LHCN-M2 (cell line): ENCODE data around the gene OMP. TPM values are rescaled to one million over a fixed set of nuclear protein-coding genes. Genes with fewer than 3 reads are reported as not detected.
A peak's percentile ranks its signal among the peaks of the same experiment; 100 is the strongest.

ENCODE experiments used
- DNase-seq: peaks from one replicate; pipeline ENCODE4 v3.0.0-alpha.2; 2012; ENCODE audit warnings: low read depth
- total RNA-seq: library from RNA; depleted of rRNA; stranded (reverse); fragments of >200 nt; gene quantifications from 2 replicates; pipeline ENCODE4 v1.2.3, GENCODE V29; 2014

Gene OMP
- total RNA-seq, 1 experiment from 2014 or later, result 0.57 TPM

DNA sequence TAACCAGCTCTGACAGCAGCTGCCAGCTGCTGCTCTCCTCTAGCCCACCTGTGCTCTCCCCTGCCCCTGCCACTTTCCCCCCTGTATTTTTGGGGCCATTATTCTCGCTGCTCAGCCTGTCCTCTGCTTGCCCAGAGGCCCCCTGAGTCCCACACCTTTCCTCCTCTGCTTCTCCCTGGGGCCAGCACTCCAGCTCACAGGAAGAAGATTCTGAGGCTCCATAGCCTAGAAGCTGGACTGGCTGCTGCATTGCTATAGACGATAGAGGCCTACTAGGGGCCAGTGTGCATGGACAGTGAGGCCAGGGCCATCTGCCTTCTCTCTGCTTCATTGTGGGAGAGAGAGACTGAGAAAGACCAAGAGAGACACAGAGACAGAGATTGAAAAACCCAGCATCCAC is 679 bp downstream of the OMP start:
- DNase-seq, result no peak

DNA sequence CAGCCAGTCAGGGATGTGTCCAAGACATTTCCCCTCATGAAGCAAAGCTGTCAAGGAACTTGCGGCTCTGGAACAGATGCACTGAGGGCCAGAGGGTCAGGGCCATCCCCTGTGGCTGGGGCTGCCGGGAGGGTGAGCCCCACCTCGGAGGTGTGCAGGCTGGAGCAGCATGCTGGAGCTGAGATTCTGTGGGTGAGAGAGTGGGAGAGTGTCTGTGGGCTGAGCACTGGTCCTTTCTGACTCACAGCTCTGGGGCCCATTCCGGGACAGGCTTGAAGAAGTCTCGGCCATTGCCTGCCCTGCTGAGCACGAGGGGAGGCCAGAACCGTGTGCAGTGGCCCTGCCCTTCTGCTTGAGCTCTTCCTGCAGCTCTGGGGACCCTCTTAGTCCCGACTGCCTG is 2.1 kb downstream of the OMP start:
- no peak for DNase-seq

DNA sequence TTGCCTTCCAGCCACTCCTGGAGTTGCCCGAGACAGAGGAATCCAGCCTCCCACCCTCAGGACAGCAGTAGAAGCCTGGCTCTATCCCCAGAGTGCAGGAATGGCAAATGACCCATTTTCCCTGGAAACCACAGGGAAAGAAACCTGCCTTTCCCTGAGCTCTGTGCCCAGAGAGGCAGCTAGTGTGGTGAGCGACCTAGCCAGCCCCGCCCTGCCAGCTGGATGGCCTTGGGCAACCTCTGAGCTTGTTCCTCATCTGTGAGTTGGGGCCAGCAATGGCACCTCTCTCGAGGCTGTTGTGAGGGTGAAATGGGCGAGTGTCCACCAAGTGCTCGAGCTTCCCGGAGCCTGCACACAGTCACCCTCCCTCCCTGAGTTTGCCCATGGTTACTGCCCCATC is 3.7 kb downstream of the OMP start:
- DNase-seq, result peak; percentile 42

DNA sequence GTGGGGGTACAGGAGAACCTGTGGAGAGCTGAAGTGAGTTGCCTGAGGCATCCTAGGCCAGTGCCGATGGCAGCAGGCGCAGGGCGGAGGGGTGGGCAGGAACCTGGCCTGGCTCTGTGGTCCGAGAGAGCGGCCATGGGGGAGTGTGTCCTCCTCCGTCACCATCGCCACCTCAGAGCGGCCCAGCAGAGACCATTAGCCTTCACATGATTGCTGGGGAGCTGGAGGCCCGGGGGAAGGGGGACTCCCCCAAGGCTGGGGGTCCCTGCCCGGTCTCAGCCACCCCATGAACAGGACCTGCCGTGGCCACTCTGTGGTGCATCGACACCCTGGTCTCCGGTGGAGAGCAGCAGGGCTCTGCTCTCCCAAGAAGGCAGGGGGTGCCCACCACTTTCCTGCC is 4.1 kb downstream of the OMP start:
- DNase-seq, result no peak

DNA sequence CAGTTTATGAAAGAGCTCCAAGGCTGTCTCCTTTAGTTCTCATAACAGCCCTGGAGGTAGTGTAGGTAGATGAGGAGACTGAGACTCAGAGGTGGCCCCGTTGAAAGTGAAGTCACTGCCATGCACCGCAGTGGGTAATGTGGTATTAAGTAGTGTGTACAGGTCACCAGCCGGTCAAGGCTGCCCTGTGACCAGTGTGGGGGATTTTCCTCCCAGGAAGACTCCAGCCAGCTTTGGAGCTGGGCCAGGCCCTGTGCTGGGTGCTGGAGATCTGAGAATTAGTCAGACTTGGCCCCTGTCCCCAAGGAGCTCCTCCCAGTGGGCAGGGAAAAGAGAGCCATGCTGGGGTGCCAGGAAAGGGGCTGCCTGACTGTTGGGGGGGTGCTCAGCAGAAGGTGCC is 5.3 kb downstream of the OMP start:
- peak; percentile 93 for DNase-seq

DNA sequence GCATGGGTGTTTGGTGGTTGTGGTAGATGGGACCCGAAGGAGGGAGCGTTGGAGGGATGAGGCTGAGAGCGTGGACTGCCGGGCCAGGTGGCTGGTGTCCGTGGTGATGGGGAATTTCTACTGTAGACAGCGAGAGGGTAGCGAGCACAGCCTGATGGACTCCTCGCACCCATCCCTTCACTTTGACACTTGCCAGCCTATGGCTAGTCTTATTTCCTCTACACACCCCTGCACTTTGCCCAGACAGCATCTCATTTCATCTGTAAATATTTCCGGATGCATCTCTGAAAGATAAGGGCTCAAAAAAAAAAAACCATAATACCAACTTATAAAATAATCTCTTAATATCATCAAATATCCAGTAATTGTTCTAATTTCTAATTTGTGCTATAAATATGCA is 5.8 kb downstream of the OMP start:
- no peak for DNase-seq

DNA sequence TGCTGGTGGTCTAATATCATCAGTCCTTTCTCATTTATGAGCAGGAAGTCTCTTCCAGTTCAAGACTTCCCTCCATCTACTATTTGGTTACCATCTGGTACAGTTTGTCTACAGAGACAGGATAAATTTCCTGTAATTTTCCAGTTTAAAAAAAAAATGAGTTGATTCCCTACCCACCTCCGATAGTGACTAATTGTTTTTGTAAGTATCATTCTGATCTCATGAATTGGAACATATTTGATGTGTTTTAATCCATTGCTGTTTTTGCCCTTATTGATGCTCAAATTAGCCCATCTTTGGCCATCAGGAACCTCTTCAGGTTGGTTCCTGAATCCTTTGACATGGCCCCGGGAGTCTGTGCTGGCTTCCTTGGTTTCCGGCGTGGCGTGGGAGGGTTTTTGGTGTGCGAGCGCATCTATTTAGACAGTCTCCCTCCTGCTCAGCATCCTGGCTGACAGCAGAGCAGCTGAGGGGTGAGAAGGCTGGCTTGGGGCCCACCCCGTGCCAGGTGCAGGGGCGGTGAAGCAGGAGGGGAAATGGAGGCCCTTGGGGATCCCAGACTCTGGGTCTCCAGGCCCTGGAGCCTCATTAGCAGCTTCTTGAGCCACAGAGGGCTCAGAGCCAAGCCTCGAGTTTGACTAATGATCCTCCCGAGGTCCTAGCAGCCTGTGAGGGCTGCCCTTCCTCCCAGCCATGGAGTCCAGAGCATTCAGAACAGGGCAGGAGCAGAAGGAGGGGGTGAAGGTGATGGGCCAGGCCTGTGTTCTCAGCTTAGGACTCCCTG is 6.8 kb downstream of the OMP start:
- peak; percentile 92 for DNase-seq

DNA sequence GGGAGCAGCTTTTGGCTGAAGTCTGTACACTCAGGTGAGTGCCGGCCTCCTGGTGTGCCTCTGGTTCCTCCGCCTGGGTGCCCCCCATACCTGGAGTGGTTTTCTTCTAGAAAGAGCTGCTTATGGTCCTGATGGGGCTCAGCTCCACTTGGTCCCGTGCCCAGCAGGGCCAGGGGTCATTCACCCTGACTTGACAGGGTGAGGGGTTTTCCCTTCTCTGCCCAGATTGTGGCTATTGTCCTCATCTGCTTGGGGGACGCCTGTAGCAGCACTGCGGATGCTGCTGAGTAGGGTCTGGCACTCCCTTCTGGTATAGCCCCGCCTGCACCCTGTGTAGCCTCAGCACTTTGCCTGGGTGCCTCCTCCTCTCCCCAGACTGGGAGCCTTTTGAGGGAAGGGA is 8.2 kb downstream of the OMP start:
- no peak for DNase-seq

DNA sequence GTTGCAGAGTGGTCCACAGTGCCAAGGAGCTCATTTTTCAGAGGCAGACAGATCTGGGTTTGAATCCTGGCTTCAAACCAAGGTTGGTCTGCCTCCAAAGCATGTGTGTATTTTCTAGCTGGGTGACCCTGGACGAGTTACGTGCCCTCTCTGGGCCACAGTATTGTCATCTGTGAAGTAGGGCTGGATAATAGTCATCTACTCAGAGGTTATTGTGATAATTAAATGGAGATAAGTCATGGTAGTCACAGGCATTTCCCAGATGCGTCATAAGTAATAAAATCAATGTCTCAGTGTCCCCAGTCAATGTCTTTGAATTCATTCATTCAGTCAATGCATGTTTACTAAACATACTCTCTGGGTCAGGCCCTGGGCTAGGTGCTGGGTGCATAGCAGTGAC is 8.6 kb downstream of the OMP start:
- DNase-seq, result no peak

DNA sequence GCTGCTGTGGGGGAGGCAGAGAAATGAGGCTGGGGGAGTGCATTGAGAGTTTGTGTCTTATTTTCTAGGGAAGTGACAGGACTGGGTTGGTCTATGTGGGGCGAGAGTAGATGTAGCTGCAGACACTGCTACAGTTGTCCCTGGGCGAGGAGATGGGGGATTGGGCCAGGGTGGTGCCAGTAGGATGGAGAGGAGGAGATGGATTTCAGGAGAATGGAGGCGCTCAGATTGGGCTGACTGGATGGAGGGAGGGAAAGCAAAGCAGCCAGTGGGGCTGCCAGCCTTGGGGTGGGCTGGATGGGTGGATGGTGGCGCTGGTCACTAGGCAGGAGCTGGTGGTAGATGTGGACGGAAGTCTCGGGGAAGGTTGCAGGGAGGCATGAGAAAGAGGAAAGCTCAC is 9.3 kb downstream of the OMP start:
- DNase-seq, result no peak

DNA sequence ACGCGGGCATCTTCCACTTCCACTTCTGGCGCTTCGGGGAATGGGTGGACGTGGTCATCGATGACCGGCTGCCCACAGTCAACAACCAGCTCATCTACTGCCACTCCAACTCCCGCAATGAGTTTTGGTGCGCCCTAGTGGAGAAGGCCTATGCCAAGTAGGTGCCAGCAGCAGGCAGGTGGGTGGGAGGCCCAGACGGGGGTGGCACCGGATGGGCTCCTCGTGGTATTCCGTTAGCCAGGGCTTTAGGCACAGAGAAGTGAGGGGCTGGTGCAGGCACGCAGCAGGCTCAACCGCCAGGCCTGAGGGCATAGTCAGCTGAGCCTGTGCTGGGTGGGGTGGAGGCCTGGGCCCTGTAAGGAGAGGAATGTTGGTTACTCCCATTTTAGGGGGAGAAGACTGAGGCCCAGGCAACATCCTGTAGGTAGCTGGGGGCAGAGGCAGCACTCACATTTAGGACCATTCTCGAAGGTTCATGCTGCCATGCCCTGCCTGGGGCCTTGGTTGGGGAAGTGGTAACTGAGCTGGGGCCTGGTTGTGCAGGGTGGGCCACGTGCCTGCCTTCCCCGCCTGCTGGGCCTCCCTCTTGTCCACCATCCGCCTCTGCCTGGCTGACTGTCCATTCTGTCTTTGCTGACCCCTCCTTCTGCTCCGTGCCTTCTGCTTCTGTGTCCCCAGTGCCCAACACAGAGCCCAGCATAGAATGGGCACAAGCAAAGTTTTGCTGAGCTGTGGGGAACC is 10.2 kb downstream of the OMP start:
- DNase-seq, result no peak

DNA sequence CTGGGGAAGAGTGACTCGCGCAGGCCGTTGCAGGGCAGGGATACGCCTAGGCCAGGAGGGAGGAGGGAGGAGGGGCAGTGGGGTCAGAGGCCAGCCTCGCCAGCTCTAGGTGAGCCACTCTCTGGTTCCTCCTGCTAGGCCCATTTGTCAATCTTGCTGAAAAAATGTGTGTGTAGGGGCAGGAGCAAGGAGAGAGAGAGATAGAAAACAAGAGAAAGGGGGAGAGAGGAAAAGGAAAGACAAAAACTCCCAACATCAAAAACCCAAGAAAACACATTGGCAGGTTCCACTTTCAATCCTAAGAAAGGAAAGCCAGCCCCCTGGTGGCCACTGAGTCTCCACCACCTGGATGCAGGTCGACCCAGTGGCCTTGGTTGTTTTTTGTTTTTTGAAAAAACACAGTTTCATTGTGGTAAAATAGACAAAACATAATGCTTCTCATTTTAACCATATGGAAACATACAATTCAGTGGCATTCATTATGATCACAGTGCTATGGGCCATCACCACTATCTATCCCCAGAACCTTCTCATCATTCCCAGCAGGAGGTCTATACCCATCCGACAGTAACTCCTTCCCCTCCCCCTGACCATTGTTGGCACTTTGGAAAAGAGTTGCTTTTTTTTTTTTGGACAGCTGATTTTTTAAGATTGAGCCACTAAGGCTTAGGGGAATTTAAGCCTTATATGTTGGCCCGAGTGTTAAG is 10.9 kb downstream of the OMP start:
- peak; percentile 31 for DNase-seq

DNA sequence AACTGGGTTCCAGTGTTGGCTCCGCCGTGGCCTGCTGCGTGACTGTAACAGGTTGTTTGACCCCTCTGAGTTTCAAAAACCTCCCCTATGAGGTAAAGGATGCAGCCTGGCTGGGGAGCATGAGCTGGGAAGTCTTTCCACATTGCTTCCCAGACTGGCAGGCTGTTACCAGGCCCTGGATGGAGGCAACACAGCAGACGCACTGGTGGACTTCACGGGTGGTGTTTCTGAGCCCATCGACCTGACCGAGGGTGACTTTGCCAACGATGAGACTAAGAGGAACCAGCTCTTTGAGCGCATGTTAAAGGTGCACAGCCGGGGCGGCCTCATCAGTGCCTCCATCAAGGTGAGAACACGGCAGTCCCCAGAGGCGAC is 11.4 kb downstream of the OMP start:
- no peak for DNase-seq

DNA sequence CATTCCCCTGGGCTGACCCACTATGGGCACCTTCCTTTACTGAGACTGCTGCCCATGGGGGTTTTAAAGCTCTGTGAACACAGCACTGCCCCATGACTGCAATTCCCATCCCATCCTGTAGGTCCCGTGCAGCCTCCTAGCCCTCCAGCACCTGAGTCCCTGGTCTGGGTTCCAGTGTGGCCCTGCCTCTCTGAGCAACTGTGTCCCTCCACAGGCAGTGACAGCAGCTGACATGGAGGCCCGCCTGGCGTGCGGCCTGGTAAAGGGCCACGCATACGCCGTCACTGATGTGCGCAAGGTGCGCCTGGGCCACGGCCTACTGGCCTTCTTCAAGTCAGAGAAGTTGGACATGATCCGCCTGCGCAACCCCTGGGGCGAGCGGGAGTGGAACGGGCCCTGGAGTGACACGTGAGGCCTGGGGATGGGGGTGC is 12.6 kb downstream of the OMP start:
- DNase-seq, result no peak

DNA sequence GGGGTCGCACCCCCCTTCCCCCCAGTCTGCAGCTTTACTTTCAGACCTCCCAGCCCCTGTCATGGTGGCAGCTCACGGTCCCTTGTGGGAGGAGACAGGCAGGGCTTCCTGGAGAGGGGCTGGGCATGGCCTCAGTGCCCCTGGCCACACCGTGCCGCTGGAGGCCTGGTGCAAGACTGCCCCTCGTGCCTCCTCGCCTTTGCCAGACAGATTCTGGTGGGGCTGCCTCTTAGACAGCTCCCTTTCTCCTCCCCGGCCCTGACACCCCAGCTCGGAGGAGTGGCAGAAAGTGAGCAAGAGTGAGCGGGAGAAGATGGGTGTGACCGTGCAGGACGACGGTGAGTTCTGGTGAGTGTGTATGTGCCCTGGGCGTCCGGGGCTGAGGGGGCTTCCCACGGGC is 13.3 kb downstream of the OMP start:
- no peak for DNase-seq

DNA sequence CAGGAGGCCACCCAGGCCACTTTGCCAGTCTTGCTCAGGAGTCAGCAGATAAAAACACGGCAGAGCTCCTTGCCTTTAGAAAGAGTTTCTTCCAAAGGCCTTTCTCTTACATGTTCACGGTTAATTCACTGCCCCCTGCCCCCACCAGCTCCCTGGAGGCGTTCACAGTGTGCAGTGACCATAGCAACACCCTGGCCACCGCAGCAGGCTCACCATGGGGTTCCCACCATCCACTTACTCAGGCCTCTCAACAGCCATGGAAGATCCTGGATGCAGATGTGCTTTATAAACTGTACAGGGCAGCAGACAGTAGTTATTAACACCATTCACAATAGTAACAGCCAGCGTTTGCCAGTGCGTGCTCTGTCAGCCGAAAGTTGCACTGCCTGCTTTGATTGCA is 14.9 kb downstream of the OMP start:
- DNase-seq, result no peak

DNA sequence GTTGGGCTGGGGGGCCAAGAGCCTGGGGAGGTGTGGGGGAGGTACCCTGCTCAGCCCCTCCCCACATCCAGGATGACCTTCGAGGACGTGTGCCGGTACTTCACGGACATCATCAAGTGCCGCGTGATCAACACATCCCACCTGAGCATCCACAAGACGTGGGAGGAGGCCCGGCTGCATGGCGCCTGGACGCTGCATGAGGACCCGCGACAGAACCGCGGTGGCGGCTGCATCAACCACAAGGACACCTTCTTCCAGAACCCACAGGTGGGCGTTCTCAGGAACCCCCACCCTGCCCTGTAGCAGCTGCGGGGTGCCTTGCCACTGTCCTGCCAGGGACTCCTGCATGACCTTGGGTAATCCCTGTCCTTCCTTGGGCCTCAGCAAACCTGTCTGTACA is 15.4 kb downstream of the OMP start:
- DNase-seq, result no peak

DNA sequence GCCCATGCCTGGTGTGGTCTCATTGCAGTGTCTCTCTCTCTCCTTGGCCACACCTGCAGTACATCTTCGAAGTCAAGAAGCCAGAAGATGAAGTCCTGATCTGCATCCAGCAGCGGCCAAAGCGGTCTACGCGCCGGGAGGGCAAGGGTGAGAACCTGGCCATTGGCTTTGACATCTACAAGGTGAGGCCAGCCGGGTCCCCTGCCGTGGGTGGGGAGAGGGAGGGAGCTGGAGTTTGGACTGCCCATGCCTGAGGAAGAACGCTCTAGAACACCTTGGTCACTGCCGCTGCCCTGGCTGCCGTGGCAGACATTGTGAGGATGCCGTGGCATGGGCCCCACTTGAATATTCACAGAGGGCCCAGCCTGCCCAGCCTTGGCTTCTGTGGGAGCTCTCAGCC is 16.3 kb downstream of the OMP start:
- no peak for DNase-seq

DNA sequence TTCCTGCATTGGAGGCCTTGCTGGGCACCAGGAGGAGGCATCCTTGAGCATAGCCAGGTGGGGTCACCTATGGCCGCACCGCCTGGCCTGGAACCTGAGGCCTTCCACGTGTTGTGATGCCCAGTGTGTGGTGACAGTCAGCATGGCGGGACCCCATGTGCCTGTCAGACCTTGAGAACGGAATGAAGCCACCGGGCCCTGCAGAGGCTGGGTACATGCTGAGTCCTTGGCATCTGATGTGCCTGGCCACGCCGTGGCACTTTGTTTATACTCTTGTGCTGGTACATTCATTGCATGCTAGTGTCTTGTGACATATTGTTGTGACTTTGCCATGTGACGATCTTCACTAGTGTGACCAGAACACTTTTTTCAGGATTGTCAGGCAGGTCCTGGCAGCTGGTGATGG is 16.9 kb downstream of the OMP start:
- no peak for DNase-seq

DNA sequence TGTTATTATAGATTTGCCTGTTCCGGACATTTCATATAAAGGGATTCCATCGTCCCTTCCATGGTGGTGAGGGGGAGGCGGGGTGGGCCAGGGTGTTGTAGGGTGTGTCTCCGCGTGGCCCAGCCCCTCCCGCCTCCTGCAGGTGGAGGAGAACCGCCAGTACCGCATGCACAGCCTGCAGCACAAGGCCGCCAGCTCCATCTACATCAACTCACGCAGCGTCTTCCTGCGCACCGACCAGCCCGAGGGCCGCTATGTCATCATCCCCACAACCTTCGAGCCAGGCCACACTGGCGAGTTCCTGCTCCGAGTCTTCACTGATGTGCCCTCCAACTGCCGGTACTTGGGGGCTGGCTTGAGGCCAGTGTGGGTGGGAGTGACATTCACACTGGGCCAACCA is 17.9 kb downstream of the OMP start:
- DNase-seq, result no peak

DNA sequence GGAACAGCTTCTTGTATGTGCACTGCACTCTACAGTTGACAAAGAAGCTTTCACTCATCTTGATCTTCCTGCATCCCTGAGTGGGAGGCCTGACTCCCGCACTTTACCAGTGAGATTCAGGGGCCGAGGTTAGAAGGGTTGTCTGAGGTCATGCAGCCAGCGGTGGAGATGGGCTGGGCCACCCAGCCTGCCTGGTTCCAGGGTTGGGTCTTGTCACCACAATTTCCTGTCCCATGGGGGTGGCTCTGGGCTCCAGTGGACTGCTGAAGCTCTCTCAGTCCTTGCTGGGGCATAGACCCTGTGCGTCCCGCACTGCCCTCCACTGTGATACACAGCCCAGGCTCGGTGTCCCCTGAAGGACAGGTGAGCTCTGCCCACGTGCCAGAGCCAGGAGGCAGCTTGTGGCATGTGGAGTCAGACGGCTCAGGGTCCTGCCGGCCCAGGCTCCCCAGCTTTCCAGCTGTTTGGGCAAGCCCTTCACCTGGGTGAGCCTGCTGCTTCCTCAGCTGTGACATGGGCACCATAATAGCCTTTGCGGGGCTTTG is 18.5 kb downstream of the OMP start:
- DNase-seq, result no peak

DNA sequence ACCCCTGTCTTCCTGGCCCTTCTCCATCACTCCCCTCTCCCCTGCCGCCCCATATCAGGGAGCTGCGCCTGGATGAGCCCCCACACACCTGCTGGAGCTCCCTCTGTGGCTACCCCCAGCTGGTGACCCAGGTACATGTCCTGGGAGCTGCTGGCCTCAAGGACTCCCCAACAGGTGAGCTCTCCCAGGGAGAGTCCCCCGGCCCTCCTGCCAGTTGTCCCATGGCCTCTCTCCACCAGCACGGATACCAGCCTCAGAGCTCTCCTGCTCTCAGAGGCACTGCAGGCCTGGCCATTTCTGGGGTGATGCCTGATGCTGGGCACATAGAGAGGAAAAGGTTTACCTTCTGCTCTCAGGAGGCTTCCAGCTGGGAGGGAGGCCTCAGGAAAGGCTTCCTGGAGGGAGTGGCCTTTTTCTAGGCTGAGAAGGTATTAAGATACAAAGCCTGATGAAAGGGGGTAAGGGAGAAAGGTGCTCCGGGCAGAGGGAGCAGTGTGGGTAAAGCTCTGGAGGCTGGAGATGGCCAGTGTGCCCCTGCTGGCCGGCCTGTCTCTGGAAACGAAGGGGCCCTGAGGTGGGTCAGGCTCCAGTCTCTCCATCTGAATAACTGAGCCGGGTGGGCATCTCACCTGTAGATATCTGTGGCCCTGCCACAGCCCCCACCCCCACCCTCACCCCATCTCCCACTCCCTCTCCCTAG is 19.4 kb downstream of the OMP start:
- DNase-seq, result no peak
